ENCODE results near the gene SMPD3. TPM values are rescaled to one million over a fixed set of nuclear protein-coding genes. Genes with fewer than 3 reads are reported as not detected.

Gene SMPD3
- total and polyA plus RNA-seq, 2 of the 8 experiments (the other 6 are each of a cell fraction or from before 2014, with no cell fraction given) = 0.39 to 1.3 TPM

- Histone ChIP-seq H4K91ac (replicated peaks; ENCODE audit: insufficient read length, low read length) (no peak overlapping the region), H2BK5ac (ENCODE audit: low read depth, low read length) (no peak overlapping the region), H2AK5ac (ENCODE audit: low read depth, low read length) (no peak overlapping the region), H3K79me1 (ENCODE audit: low read depth, low read length) (no peaks in the 10 kb centered on the region), H3K23ac (ENCODE audit: insufficient read length) (no peak overlapping the region), H4K20me1 (replicated peaks in 1 of 2; ENCODE audit: control insufficient read depth in 1 of 2, insufficient read depth in 2 of 2, low read length in 2 of 2) (no peaks in the 10 kb centered on the region), H3K4me3 (ENCODE audit: extremely low read depth in 1 of 4, insufficient read depth in 2 of 4, low read depth in 3 of 4, low read length in 4 of 4) (no peak overlapping the region), H3K27ac (ENCODE audit: low read depth, low read length) (no peak overlapping the region), H3K4me2 (ENCODE audit: insufficient read depth in 1 of 2, low read depth in 2 of 2, low read length in 2 of 2) (no peak overlapping the region), H3K56ac (replicated peaks; ENCODE audit: insufficient read length, low read depth, low read length) (no peak overlapping the region), H3K79me2 (ENCODE audit: control insufficient read depth in 1 of 2, insufficient read depth in 2 of 2, low read length in 2 of 2) (no peaks in the 10 kb centered on the region), H3K14ac (ENCODE audit: insufficient read length) (no peak overlapping the region), H2BK12ac (ENCODE audit: low read depth, low read length) (no peak overlapping the region), H3K9me3 (ENCODE audit: insufficient read depth in 2 of 2, low read depth in 1 of 2, low read length in 1 of 2) (no peaks in the 10 kb centered on the region), H3K36me3 (ENCODE audit: control insufficient read depth in 2 of 4, insufficient read depth in 4 of 4, low read length in 3 of 4) (no peaks in the 10 kb centered on the region), H4K8ac (ENCODE audit: extremely low read depth, insufficient read depth, low read length) (peak overlapping the region; percentile 58), H3K27me3 (replicated peaks in 1 of 4; ENCODE audit: control insufficient read depth in 3 of 4, extremely low read depth in 1 of 4, insufficient read depth in 3 of 4, low read length in 3 of 4) (peaks cover 0 to 2% (median 0%) of the 10 kb centered on the region in 4 experiments; a peak in 2 of 7 replicates), H4K5ac (ENCODE audit: insufficient read length, low read depth, low read length) (no peak overlapping the region), H2BK20ac (ENCODE audit: low read length) (no peak overlapping the region), H2BK15ac (ENCODE audit: low read length) (no peak overlapping the region), H3K4ac (replicated peaks; ENCODE audit: insufficient read length, low read depth, low read length) (no peak overlapping the region), H3K4me1 (replicated peaks in 1 of 4; ENCODE audit: control insufficient read depth in 3 of 4, insufficient read depth in 4 of 4, low read length in 3 of 4) (peaks cover 0 to 2% (median under 1%) of the 10 kb centered on the region in 4 experiments; a peak in 4 of 7 replicates), H3K18ac (ENCODE audit: extremely low read depth, low read length) (no peak overlapping the region), H2AFZ (ENCODE audit: low read length) (no peak overlapping the region), H2BK120ac (replicated peaks; ENCODE audit: low read depth, low read length) (no peak overlapping the region), H3K9ac (replicated peaks in 1 of 4; ENCODE audit: extremely low read depth in 1 of 4, low read depth in 3 of 4, low read length in 3 of 4) (no peak overlapping the region), H3K23me2 (ENCODE audit: low read depth, low read length) (no peaks in the 10 kb centered on the region)
- FAIRE-seq = no peak
- no peak for DNase-seq (ENCODE audit: low read depth in 1 of 2, low spot score in 2 of 2)
- CTCF ChIA-PET (ENCODE audit: partially characterized antibody) = interaction anchor here (0.8 to 14.3 kb wide), 8 partner anchors 7 to 138 kb away, joined by 3 to 221 read pairs (median 10); no protein-coding TSS in a partner anchor
- POLR2A ChIA-PET (ENCODE audit: partially characterized antibody) = no interaction called here
- WGBS, 2 experiments (ENCODE audit: extremely low coverage in 1 of 2, insufficient coverage in 1 of 2, insufficient read length in 1 of 2, insufficient replicate concordance in 2 of 2, low coverage in 1 of 2, low lambda C conversion rate in 2 of 2, missing lambda C conversion rate in 1 of 2) = 90% methylated on average over 40 of the region's 40 CpGs; no CpG with 5 or more reads in 1 of the 2 experiments
- TF ChIP-seq SP4 (IDR thresholded peaks at IDR 0.05; ENCODE audit: low read length) = no peak
- no peak for TF ChIP-seq MAX (IDR thresholded peaks at IDR 0.05)
- TF ChIP-seq RFX5 (IDR thresholded peaks at IDR 0.05; ENCODE audit: borderline replicate concordance, low read depth, low read length) = no peak
- TF ChIP-seq TAF1 (IDR thresholded peaks at IDR 0.05; ENCODE audit: low read depth, low read length) = no peak
- TF ChIP-seq BACH1 (IDR thresholded peaks at IDR 0.05; ENCODE audit: low read length) = no peak
- TF ChIP-seq EP300 (IDR thresholded peaks at IDR 0.05; ENCODE audit: borderline replicate concordance in 1 of 2, low read depth in 2 of 2, low read length in 2 of 2) = no peak
- no peak for TF ChIP-seq EGR1 (IDR thresholded peaks at IDR 0.05; ENCODE audit: borderline replicate concordance, low read depth, low read length)
- TF ChIP-seq YY1 (IDR thresholded peaks at IDR 0.05; ENCODE audit: low read depth, low read length) = no peak
- no peak for TF ChIP-seq BCL11A (IDR thresholded peaks at IDR 0.05; ENCODE audit: low read depth in 2 of 2, low read length in 2 of 2)
- TF ChIP-seq JUND (IDR thresholded peaks at IDR 0.05; ENCODE audit: low read length) = no peak
- TF ChIP-seq FOSL1 (IDR thresholded peaks at IDR 0.05; ENCODE audit: insufficient read depth, low read depth, low read length) = no peak
- TF ChIP-seq PHF8 (conservative IDR thresholded peaks at IDR 0.05; ENCODE audit: low read depth, low read length) = no peak
- no peak for TF ChIP-seq SIX5 (IDR thresholded peaks at IDR 0.05; ENCODE audit: low read depth, low read length)
- TF ChIP-seq SIRT6 (IDR thresholded peaks at IDR 0.05; ENCODE audit: low read length) = no peak
Measured at GRCh38 chr16:68371706-68372380, 76.5 kb downstream of the SMPD3 start.
